Mononuclear cell (primary cell): ENCODE results near the gene POTEJ. TPM values are rescaled to one million over a fixed set of nuclear protein-coding genes. Genes with fewer than 3 reads are reported as not detected.
"Not testable (repeated sequence)": the region's sequence is repeated elsewhere in the genome, so short reads cannot be mapped to it uniquely, and the experiment has no call there.

Experiments
- H3K27me3 ChIP-seq: 2 replicates; pipeline ENCODE4 v1.6.0; 2011; ENCODE audit warnings: low read length, control low read depth; ENCODE audit not compliant: insufficient read depth
- H3K4me1 ChIP-seq: 2 replicates; pipeline ENCODE4 v1.5.1; 2011; ENCODE audit warnings: mild to moderate bottlenecking, low read length, control low read depth; ENCODE audit not compliant: insufficient read depth
- H3K4me3 ChIP-seq: 2 replicates; pipeline ENCODE4 v1.5.1; 2011; ENCODE audit warnings: mild to moderate bottlenecking, low read length, moderate library complexity
- H3K9me3 ChIP-seq: 2 replicates; pipeline ENCODE4 v1.5.1; 2011; ENCODE audit warnings: low read depth, mild to moderate bottlenecking, control low read depth, low read length
- total RNA-seq: library from RNA; depleted of rRNA; stranded (reverse); fragments of >200 nt; gene quantifications from one replicate; pipeline ENCODE4 v1.2.3, GENCODE V29; 2012

POTEJ gene
- not detected for total RNA-seq

GRCh38 chr2:130611140-130611539, at the start of gene POTEJ:
Gene POTEJ, plus strand, starts transcription at chr2:130611440. Its CDS starts 93 bp downstream, at chr2:130611533.
- not testable (repeated sequence) for H3K4me3 ChIP-seq, H3K27me3 ChIP-seq, H3K4me1 ChIP-seq, H3K9me3 ChIP-seq

DNA sequence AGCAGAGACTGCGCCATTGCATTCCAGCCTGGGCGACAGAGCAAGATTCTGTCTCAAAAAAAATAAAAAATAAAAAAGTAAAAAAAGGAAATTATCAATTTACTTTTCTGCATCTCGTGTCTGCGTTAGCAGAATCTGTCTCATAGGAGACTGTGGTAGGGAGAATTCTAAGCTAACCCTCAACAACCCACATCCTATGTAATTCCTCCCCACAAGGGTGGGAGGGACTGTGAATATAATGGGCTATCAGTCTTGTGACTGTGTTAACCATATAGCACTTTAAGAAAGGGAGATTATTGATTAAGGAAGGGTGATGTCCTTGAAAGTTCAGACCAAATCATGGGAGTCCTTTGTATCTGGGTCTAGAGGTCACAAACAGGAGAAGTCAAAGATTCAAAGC, 45.1 kb upstream of the POTEJ start:
- not testable (repeated sequence) for H3K27me3 ChIP-seq, H3K4me1 ChIP-seq, H3K9me3 ChIP-seq, H3K4me3 ChIP-seq

GRCh38 chr2:130571929-130572328, 39.3 kb upstream of the POTEJ start:
- H3K4me1 ChIP-seq, H3K27me3 ChIP-seq, H3K9me3 ChIP-seq, H3K4me3 ChIP-seq: not testable (repeated sequence)

- not testable (repeated sequence) for H3K9me3 ChIP-seq, H3K4me1 ChIP-seq, H3K4me3 ChIP-seq, H3K27me3 ChIP-seq
Measured at GRCh38 chr2:130574230-130574629, 37.0 kb upstream of the POTEJ start.

GRCh38 chr2:130576209-130576784, 34.9 kb upstream of the POTEJ start:
- not testable (repeated sequence) for H3K4me3 ChIP-seq, H3K9me3 ChIP-seq, H3K27me3 ChIP-seq, H3K4me1 ChIP-seq

GRCh38 chr2:130577559-130577958, 33.7 kb upstream of the POTEJ start:
- H3K4me1 ChIP-seq, H3K9me3 ChIP-seq, H3K4me3 ChIP-seq, H3K27me3 ChIP-seq: not testable (repeated sequence)

DNA sequence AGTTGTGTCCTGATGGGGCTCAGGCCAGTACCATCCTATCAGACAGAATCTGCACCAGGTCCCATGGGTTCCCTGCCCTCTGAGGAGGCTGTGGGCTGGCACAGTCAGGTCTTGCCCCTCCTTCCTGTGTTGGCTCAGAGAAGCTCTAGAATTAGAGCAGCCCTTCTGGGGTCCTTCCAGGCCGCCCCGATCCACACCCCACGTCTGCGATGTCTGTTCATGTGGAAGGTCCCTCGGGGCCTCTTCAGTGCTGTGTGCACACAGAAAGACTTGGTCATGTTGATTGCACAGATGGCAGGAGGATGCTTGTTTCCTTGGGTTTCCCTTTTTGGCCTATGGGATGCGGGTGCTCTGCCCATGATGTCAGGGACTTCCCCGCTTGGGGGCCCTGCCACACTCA, 32.1 kb upstream of the POTEJ start:
- H3K4me3 ChIP-seq, H3K9me3 ChIP-seq, H3K27me3 ChIP-seq, H3K4me1 ChIP-seq: not testable (repeated sequence)

GRCh38 chr2:130581491-130581890, 29.7 kb upstream of the POTEJ start:
- not testable (repeated sequence) for H3K4me3 ChIP-seq, H3K27me3 ChIP-seq, H3K9me3 ChIP-seq, H3K4me1 ChIP-seq

DNA sequence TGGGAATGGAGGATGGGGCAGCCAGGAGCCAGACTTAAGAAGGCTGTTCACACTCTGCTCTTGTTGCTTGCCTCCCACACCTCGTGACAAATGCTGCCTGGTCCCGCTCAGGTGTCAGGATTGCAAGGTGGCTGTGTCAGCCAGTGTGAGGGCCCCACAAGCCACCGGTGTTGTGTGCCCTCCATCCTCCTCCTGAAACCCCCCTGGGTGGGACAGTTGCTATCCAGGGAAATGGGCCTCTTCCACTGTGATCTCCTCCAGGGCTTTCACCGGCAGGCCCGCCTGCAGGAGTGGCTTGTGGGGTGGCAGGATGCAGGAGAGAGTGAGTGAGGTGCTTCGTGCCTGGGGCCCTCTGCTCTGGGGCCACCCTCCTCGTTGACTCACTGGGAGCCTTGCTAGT, 28.3 kb upstream of the POTEJ start:
- not testable (repeated sequence) for H3K4me3 ChIP-seq, H3K9me3 ChIP-seq, H3K27me3 ChIP-seq, H3K4me1 ChIP-seq

DNA sequence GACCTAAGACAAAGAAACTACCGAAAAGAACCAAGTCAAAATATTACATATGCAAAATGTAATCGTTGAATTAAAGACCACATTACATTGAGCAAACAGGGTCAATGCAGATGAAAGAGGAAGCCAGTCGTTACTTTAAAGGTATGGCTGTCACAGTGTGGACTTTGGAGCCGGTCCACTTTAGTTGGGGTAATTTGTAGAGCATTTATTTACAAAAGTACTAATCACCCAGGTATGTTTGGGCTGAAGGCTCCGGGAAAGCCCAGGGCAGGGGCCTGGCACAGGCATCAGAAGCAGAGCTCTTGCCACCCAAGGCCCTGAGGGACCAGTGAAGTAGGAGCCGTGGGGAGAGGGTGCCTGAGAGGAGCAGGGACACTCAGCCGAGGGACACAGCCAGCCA, 27.7 kb upstream of the POTEJ start:
- not testable (repeated sequence) for H3K4me3 ChIP-seq, H3K4me1 ChIP-seq, H3K27me3 ChIP-seq, H3K9me3 ChIP-seq

- not testable (repeated sequence) for H3K4me1 ChIP-seq, H3K27me3 ChIP-seq, H3K9me3 ChIP-seq, H3K4me3 ChIP-seq
Measured at GRCh38 chr2:130584726-130585125, 26.5 kb upstream of the POTEJ start.

DNA sequence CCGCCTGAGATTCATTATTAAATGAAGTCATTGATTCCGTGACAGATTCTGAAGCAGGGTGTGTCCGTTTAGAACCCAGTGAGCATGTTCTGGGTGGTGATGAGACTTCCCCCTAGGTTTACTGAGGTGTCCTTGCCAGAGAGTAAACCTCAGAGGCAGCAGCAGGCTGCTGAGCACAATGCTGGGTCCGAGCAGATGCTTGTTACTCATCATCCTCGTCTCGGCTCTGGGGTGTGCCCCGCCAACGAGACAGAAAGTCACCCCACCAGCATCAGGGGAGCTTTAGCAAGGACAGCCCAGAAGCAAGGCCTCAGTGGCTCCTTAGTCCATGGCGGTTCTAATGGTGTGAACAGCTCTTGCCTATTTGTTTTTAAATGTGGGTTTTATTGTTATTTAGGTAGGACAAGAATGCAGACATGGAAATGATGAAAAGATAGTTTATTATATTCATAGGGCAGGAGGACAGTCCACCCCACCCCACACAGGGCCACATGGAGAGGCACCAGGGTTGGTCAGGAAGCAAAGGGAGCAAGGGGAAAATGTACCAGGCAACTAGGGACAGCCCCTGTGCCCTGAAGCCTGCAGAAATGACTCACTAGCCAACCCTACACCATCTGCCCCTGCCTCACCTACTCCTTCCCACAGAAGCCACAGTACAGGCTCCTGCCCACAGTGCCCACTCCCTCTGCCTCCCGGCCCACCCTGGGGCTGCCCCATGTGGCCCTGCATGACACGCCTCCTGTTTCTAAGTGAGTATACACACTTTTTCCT, 22.4 kb upstream of the POTEJ start:
- H3K9me3 ChIP-seq, H3K4me3 ChIP-seq, H3K27me3 ChIP-seq, H3K4me1 ChIP-seq: not testable (repeated sequence)

DNA sequence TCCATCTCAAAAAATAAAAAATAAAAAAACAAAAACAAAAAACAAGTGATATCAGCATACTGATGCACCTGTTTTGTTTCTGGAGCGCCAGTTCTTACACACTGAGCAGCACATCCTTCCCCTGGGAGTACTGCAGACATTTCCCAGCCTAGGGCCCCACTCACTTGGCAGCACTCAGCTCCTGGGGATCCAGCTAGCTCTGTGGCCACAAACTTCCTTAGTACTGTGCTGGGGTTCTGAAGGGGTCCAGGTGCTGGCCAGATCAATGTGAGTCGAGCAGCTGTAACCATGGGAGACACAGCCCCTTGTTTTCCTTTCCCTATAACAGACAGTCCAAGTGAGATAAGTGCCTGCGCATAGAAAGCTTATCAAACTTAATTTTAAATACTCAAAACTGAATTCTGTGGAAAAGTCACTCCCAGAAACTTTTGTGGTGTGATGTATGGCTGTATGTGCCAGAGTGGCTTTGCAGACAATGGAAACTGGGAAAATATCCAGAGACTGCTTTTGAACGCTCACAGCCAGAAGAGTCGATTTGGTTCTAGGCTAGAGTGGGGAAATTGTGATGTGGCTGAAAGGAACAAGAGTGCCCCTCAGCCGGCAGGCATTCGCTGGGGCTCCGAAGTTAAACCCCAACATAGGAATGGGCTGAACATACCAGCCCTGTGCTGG, 20.9 kb upstream of the POTEJ start:
- H3K4me3 ChIP-seq, H3K9me3 ChIP-seq, H3K4me1 ChIP-seq: not testable (repeated sequence)

GRCh38 chr2:130590842-130591359, 20.3 kb upstream of the POTEJ start:
- not testable (repeated sequence) for H3K4me1 ChIP-seq, H3K27me3 ChIP-seq, H3K4me3 ChIP-seq, H3K9me3 ChIP-seq

More for the DNA sequence above, 20.9 kb upstream of the POTEJ start:
- H3K27me3 ChIP-seq = not testable (repeated sequence)

GRCh38 chr2:130592791-130593414, 18.3 kb upstream of the POTEJ start:
- H3K4me1 ChIP-seq, H3K9me3 ChIP-seq, H3K4me3 ChIP-seq, H3K27me3 ChIP-seq: not testable (repeated sequence)
